ENCODE data around the gene AZGP1.
A peak's percentile ranks its signal among the peaks of the same experiment; 100 is the strongest.
"Not testable (repeated sequence)": the region's sequence is repeated elsewhere in the genome, so short reads cannot be mapped to it uniquely, and the experiment has no call there.

The AZGP1 gene

GRCh38 chr7:99996755-99997544 is 21.1 kb upstream of the AZGP1 start:
- H3K9me3 ChIP-seq (ENCODE audit: control insufficient read depth in 1 of 2, low read length in 2 of 2): no peaks in the 10 kb centered on the region
- H3K36me3 ChIP-seq (ENCODE audit: control insufficient read depth in 1 of 2, insufficient read depth in 2 of 2, low read length in 2 of 2): no peaks in the 10 kb centered on the region
- H3K4me3 ChIP-seq (ENCODE audit: low read depth in 1 of 2, low read length in 2 of 2): peak overlapping the region; percentile 58 to 66
- no peaks in the 10 kb centered on the region for H3K27me3 ChIP-seq (ENCODE audit: low read depth, low read length)
- H3K27ac ChIP-seq (ENCODE audit: low read length): peak overlapping the region; percentile 51
- peaks cover 3 to 7% of the 10 kb centered on the region in 2 donors for H3K4me1 ChIP-seq (ENCODE audit: control insufficient read depth in 1 of 2, insufficient read depth in 2 of 2, low read length in 2 of 2)

- H3K36me3 ChIP-seq (ENCODE audit: control insufficient read depth in 1 of 2, insufficient read depth in 2 of 2, low read length in 2 of 2): no peaks in the 10 kb centered on the region
- H3K4me3 ChIP-seq (ENCODE audit: low read depth in 1 of 2, low read length in 2 of 2): no peak overlapping the region
- H3K4me1 ChIP-seq (ENCODE audit: control insufficient read depth in 1 of 2, insufficient read depth in 2 of 2, low read length in 2 of 2): peaks cover 3 to 10% of the 10 kb centered on the region in 2 donors
- H3K9me3 ChIP-seq (ENCODE audit: control insufficient read depth in 1 of 2, low read length in 2 of 2): no peaks in the 10 kb centered on the region
- no peaks in the 10 kb centered on the region for H3K27me3 ChIP-seq (ENCODE audit: low read depth, low read length)
- H3K27ac ChIP-seq (ENCODE audit: low read length): no peak overlapping the region
Measured at GRCh38 chr7:99994819-99995218, 19.0 kb upstream of the AZGP1 start.

- H3K9me3 ChIP-seq (ENCODE audit: control insufficient read depth in 1 of 2, low read length in 2 of 2): no peaks in the 10 kb centered on the region
- H3K4me1 ChIP-seq (ENCODE audit: control insufficient read depth in 1 of 2, insufficient read depth in 2 of 2, low read length in 2 of 2): peaks cover 0 to 10% of the 10 kb centered on the region in 2 donors
- H3K27me3 ChIP-seq (ENCODE audit: low read depth, low read length): no peaks in the 10 kb centered on the region
- H3K4me3 ChIP-seq (ENCODE audit: low read depth in 1 of 2, low read length in 2 of 2): no peak overlapping the region
- no peaks in the 10 kb centered on the region for H3K36me3 ChIP-seq (ENCODE audit: control insufficient read depth in 1 of 2, insufficient read depth in 2 of 2, low read length in 2 of 2)
- no peak overlapping the region for H3K27ac ChIP-seq (ENCODE audit: low read length)
Measured at GRCh38 chr7:99992330-99993038, 16.7 kb upstream of the AZGP1 start.

- H3K4me3 ChIP-seq (ENCODE audit: low read depth in 1 of 2, low read length in 2 of 2); H3K27ac ChIP-seq (ENCODE audit: low read length); H3K9me3 ChIP-seq (ENCODE audit: control insufficient read depth in 1 of 2, low read length in 2 of 2); H3K36me3 ChIP-seq (ENCODE audit: control insufficient read depth in 1 of 2, insufficient read depth in 2 of 2, low read length in 2 of 2); H3K4me1 ChIP-seq (ENCODE audit: control insufficient read depth in 1 of 2, insufficient read depth in 2 of 2, low read length in 2 of 2); H3K27me3 ChIP-seq (ENCODE audit: low read depth, low read length): not testable (repeated sequence)
Measured at GRCh38 chr7:99991543-99991942, 15.7 kb upstream of the AZGP1 start.

GRCh38 chr7:99990460-99990852 is 14.6 kb upstream of the AZGP1 start:
- no peak overlapping the region for H3K4me3 ChIP-seq (ENCODE audit: low read depth in 1 of 2, low read length in 2 of 2)
- H3K9me3 ChIP-seq (ENCODE audit: control insufficient read depth in 1 of 2, low read length in 2 of 2): no peaks in the 10 kb centered on the region
- H3K36me3 ChIP-seq (ENCODE audit: control insufficient read depth in 1 of 2, insufficient read depth in 2 of 2, low read length in 2 of 2): no peaks in the 10 kb centered on the region
- H3K27me3 ChIP-seq (ENCODE audit: low read depth, low read length): no peaks in the 10 kb centered on the region
- peaks cover 0 to 4% of the 10 kb centered on the region in 2 donors for H3K4me1 ChIP-seq (ENCODE audit: control insufficient read depth in 1 of 2, insufficient read depth in 2 of 2, low read length in 2 of 2)
- H3K27ac ChIP-seq (ENCODE audit: low read length): no peak overlapping the region

GRCh38 chr7:99987846-99988245 is 12.0 kb upstream of the AZGP1 start:
- no peaks in the 10 kb centered on the region for H3K27me3 ChIP-seq (ENCODE audit: low read depth, low read length)
- H3K4me1 ChIP-seq (ENCODE audit: control insufficient read depth in 1 of 2, insufficient read depth in 2 of 2, low read length in 2 of 2): peaks cover 0 to 4% of the 10 kb centered on the region in 2 donors
- H3K9me3 ChIP-seq (ENCODE audit: control insufficient read depth in 1 of 2, low read length in 2 of 2): no peaks in the 10 kb centered on the region
- no peak overlapping the region for H3K27ac ChIP-seq (ENCODE audit: low read length)
- H3K4me3 ChIP-seq (ENCODE audit: low read depth in 1 of 2, low read length in 2 of 2): no peak overlapping the region
- no peaks in the 10 kb centered on the region for H3K36me3 ChIP-seq (ENCODE audit: control insufficient read depth in 1 of 2, insufficient read depth in 2 of 2, low read length in 2 of 2)

GRCh38 chr7:99987306-99987705 is 11.5 kb upstream of the AZGP1 start:
- H3K4me3 ChIP-seq (ENCODE audit: low read depth in 1 of 2, low read length in 2 of 2); H3K27me3 ChIP-seq (ENCODE audit: low read depth, low read length); H3K4me1 ChIP-seq (ENCODE audit: control insufficient read depth in 1 of 2, insufficient read depth in 2 of 2, low read length in 2 of 2); H3K36me3 ChIP-seq (ENCODE audit: control insufficient read depth in 1 of 2, insufficient read depth in 2 of 2, low read length in 2 of 2); H3K27ac ChIP-seq (ENCODE audit: low read length); H3K9me3 ChIP-seq (ENCODE audit: control insufficient read depth in 1 of 2, low read length in 2 of 2): not testable (repeated sequence)

- H3K9me3 ChIP-seq (ENCODE audit: control insufficient read depth in 1 of 2, low read length in 2 of 2): no peaks in the 10 kb centered on the region
- H3K4me1 ChIP-seq (ENCODE audit: control insufficient read depth in 1 of 2, insufficient read depth in 2 of 2, low read length in 2 of 2): no peaks in the 10 kb centered on the region
- no peak overlapping the region for H3K27ac ChIP-seq (ENCODE audit: low read length)
- no peaks in the 10 kb centered on the region for H3K36me3 ChIP-seq (ENCODE audit: control insufficient read depth in 1 of 2, insufficient read depth in 2 of 2, low read length in 2 of 2)
- no peak overlapping the region for H3K4me3 ChIP-seq (ENCODE audit: low read depth in 1 of 2, low read length in 2 of 2)
- no peaks in the 10 kb centered on the region for H3K27me3 ChIP-seq (ENCODE audit: low read depth, low read length)
Measured at GRCh38 chr7:99984593-99984992, 8.8 kb upstream of the AZGP1 start.

GRCh38 chr7:99981066-99981465 is 5.2 kb upstream of the AZGP1 start:
- not testable (repeated sequence) for H3K27ac ChIP-seq (ENCODE audit: low read length); H3K4me3 ChIP-seq (ENCODE audit: low read depth in 1 of 2, low read length in 2 of 2); H3K27me3 ChIP-seq (ENCODE audit: low read depth, low read length); H3K4me1 ChIP-seq (ENCODE audit: control insufficient read depth in 1 of 2, insufficient read depth in 2 of 2, low read length in 2 of 2); H3K36me3 ChIP-seq (ENCODE audit: control insufficient read depth in 1 of 2, insufficient read depth in 2 of 2, low read length in 2 of 2); H3K9me3 ChIP-seq (ENCODE audit: control insufficient read depth in 1 of 2, low read length in 2 of 2)

- not testable (repeated sequence) for H3K4me1 ChIP-seq (ENCODE audit: control insufficient read depth in 1 of 2, insufficient read depth in 2 of 2, low read length in 2 of 2); H3K27me3 ChIP-seq (ENCODE audit: low read depth, low read length); H3K36me3 ChIP-seq (ENCODE audit: control insufficient read depth in 1 of 2, insufficient read depth in 2 of 2, low read length in 2 of 2); H3K27ac ChIP-seq (ENCODE audit: low read length); H3K4me3 ChIP-seq (ENCODE audit: low read depth in 1 of 2, low read length in 2 of 2); H3K9me3 ChIP-seq (ENCODE audit: control insufficient read depth in 1 of 2, low read length in 2 of 2)
Measured at GRCh38 chr7:99980448-99980872, 4.6 kb upstream of the AZGP1 start.

- not testable (repeated sequence) for H3K4me3 ChIP-seq (ENCODE audit: low read depth in 1 of 2, low read length in 2 of 2); H3K36me3 ChIP-seq (ENCODE audit: control insufficient read depth in 1 of 2, insufficient read depth in 2 of 2, low read length in 2 of 2); H3K27me3 ChIP-seq (ENCODE audit: low read depth, low read length); H3K4me1 ChIP-seq (ENCODE audit: control insufficient read depth in 1 of 2, insufficient read depth in 2 of 2, low read length in 2 of 2); H3K27ac ChIP-seq (ENCODE audit: low read length); H3K9me3 ChIP-seq (ENCODE audit: control insufficient read depth in 1 of 2, low read length in 2 of 2)
Measured at GRCh38 chr7:99979814-99980225, 4.0 kb upstream of the AZGP1 start.

Data from muscle layer of duodenum (tissue), 2 donors.